Adrenal gland (tissue), 12 donors: ENCODE measurements around the gene ROBO2. TPM values are rescaled to one million over a fixed set of nuclear protein-coding genes. Genes with fewer than 3 reads are reported as not detected.

ENCODE experiments used
- DNase-seq, 7 donors: peaks; one replicate each; pipeline ENCODE4 v3.0.0-alpha.2; 2019 to 2020
- H3K27ac ChIP-seq, 5 donors: fragments of 200-600 bp; sonication (generic) in 4 of 5; 1 replicate in 3 of 5; 2 replicates in 2 of 5; pipeline versions ENCODE4 v1.5.1 to v1.8.0; 2016 to 2020; ENCODE audit warnings: mild to moderate bottlenecking in 1 of 5
- H3K27me3 ChIP-seq: fragments of 200-600 bp; 2 replicates; pipeline ENCODE4 v1.8.0; 2021
- H3K36me3 ChIP-seq, 2 donors: fragments of 200-600 bp; replicated peaks in 1 of 2; 1 replicate in 1 of 2; 2 replicates in 1 of 2; pipeline versions ENCODE4 v1.5.1 to v1.8.0; 2018 to 2022
- H3K4me1 ChIP-seq, 2 donors: fragments of 200-600 bp; replicated peaks in 1 of 2; 1 replicate in 1 of 2; 2 replicates in 1 of 2; pipeline versions ENCODE4 v1.5.1 to v1.8.0; 2018 to 2021
- H3K4me3 ChIP-seq, 4 donors: fragments of 200-600 bp; sonication (generic) in 3 of 4; one replicate each; pipeline ENCODE4 v1.5.1; 2016 to 2018
- H3K9me3 ChIP-seq, 3 donors: fragments of 200-600 bp; sonication (generic) in 1 of 3; replicated peaks in 1 of 3; 1 replicate in 2 of 3; 2 replicates in 1 of 3; pipeline versions ENCODE4 v1.5.1 to v1.8.0; 2016 to 2021
- CTCF ChIP-seq, 6 experiments: fragments of 450-650 bp in 4 of 6; fragments of 200-600 bp in 2 of 6; sonication (generic) in 1 of 6; IDR thresholded peaks; 1 replicate in 5 of 6; 2 replicates in 1 of 6; pipeline versions ENCODE4 v1.5.1 to v1.8.0; 2016 to 2021; ENCODE audit warnings: antibody characterized with exemption in 6 of 6, mild to moderate bottlenecking in 2 of 6, moderate library complexity in 1 of 6
- POLR2A ChIP-seq, 2 donors: fragments of 450-650 bp; IDR thresholded peaks; one replicate each; pipeline ENCODE4 v1.6.1; 2017; ENCODE audit warnings: antibody characterized with exemption in 2 of 2, mild to moderate bottlenecking in 2 of 2, moderate library complexity in 1 of 2
- WGBS, 4 donors: extraction: QIAGEN DNeasy Blood & Tissue Kit in 2 of 4; methylation state at CpG; one replicate each; pipeline versions ENCODE4 v1.1.5 to v1.1.7; 2013 to 2017; 5-methylcytosine and 5-hydroxymethylcytosine counted together
- intact Hi-C, 2 donors: fragments of 100-400 bp; cut with DNase I; formaldehyde crosslinking; loops; one replicate each; pipeline versions ENCODE4 v1.14.1 to v1.15.0; 2022 to 2023
- polyA plus RNA-seq, 3 donors: library from polyadenylated mRNA; stranded (reverse); fragments of 200-250 nt in 2 of 3; fragments of 350-450 nt in 1 of 3; fragmentation: Illumina TruSeq in 1 of 3; extraction: RNeasy Lipid Tissue Mini Kit (QIAGEN cat#74804) in 1 of 3; gene quantifications; one replicate each; pipeline ENCODE4 v1.2.3, GENCODE V29; 2013 to 2014
- total RNA-seq, 9 donors: library from RNA; depleted of rRNA in 4 of 9; stranded (reverse); fragments of >200 nt in 4 of 9; fragments of 120-200 nt in 1 of 9; fragmentation: NEBNext Ultra II Directional in 1 of 9; extraction: Animal tissue kit (Norgen Biotek cat#: 25700) in 1 of 9; gene quantifications; one replicate each; pipeline versions ENCODE4 v1.1.0 to v1.2.4, GENCODE V29; 2013 to 2023
- donor health status: healthy with polysubstance abuse.
- donor health status: Bipolar disorder and iron deficiency.
- donor health status: DM: yes; HTN: yes; CAD: no.
- donor health status: DM: no; HTN: no; CAD: no.
- donor health status: DM: no; HTN: no; CAD: no.
- donor health status: DM: yes; HTN: yes; CAD: no.

Gene ROBO2
- total and polyA plus RNA-seq, 12 donors: 0.30 to 9.9 (median 2.5) TPM; not detected in 1

GRCh38 chr3:77296527-77296926 is 256.6 kb downstream of the ROBO2 start:
- intact Hi-C loops: no loop called here
- no peak overlapping the region for H3K4me3 ChIP-seq
- no peak for DNase-seq
- no peaks in the 10 kb centered on the region for H3K4me1 ChIP-seq
- H3K36me3 ChIP-seq: no peaks in the 10 kb centered on the region
- no peaks in the 10 kb centered on the region for H3K9me3 ChIP-seq
- H3K27ac ChIP-seq: no peak overlapping the region
- no peak for TF ChIP-seq CTCF (IDR thresholded peaks at IDR 0.05)
- TF ChIP-seq POLR2A (IDR thresholded peaks at IDR 0.05): no peak
- H3K27me3 ChIP-seq: no peaks in the 10 kb centered on the region
- 68 to 75% (median 73%) methylated on average over 5 of the region's 5 CpGs for WGBS, 4 donors

GRCh38 chr3:77298417-77298816 is 258.5 kb downstream of the ROBO2 start:
- H3K4me1 ChIP-seq: no peaks in the 10 kb centered on the region
- WGBS, 4 donors: 50 to 64% (median 54%) methylated on average over 1 of the region's 1 CpG
- no peaks in the 10 kb centered on the region for H3K27me3 ChIP-seq
- H3K4me3 ChIP-seq: no peak overlapping the region
- intact Hi-C loops: no loop called here
- no peak for DNase-seq
- no peaks in the 10 kb centered on the region for H3K9me3 ChIP-seq
- TF ChIP-seq POLR2A (IDR thresholded peaks at IDR 0.05): no peak
- no peak for TF ChIP-seq CTCF (IDR thresholded peaks at IDR 0.05)
- H3K27ac ChIP-seq: no peak overlapping the region
- no peaks in the 10 kb centered on the region for H3K36me3 ChIP-seq

GRCh38 chr3:77303955-77304699 is 264.2 kb downstream of the ROBO2 start:
- Histone ChIP-seq H3K4me1 (no peaks in the 10 kb centered on the region), H3K4me3 (no peak overlapping the region), H3K27ac (no peak overlapping the region), H3K27me3 (no peaks in the 10 kb centered on the region), H3K9me3 (no peaks in the 10 kb centered on the region), H3K36me3 (no peaks in the 10 kb centered on the region)
- peak in 1 of 7 donors; percentile 63 for DNase-seq
- intact Hi-C loops: no loop called here
- WGBS, 4 donors: 71 to 82% (median 72%) methylated on average over 12 of the region's 12 CpGs
- no peak for TF ChIP-seq POLR2A (IDR thresholded peaks at IDR 0.05)

- intact Hi-C loops: no loop called here
- Histone ChIP-seq H3K4me3 (no peak overlapping the region), H3K27me3 (no peaks in the 10 kb centered on the region), H3K27ac (no peak overlapping the region), H3K9me3 (no peaks in the 10 kb centered on the region), H3K4me1 (no peaks in the 10 kb centered on the region), H3K36me3 (no peaks in the 10 kb centered on the region)
- 30 to 82% (median 68%) methylated on average over 3 of the region's 3 CpGs for WGBS, 4 donors
- no peak for TF ChIP-seq CTCF (IDR thresholded peaks at IDR 0.05)
- TF ChIP-seq POLR2A (IDR thresholded peaks at IDR 0.05): no peak
- no peak for DNase-seq
These were observed 264.8 kb downstream of the ROBO2 start for GRCh38 chr3:77304700-77305021.

GRCh38 chr3:77309460-77309859 is 269.6 kb downstream of the ROBO2 start:
- Histone ChIP-seq H3K27me3 (no peaks in the 10 kb centered on the region), H3K4me3 (no peak overlapping the region), H3K36me3 (no peaks in the 10 kb centered on the region), H3K4me1 (no peaks in the 10 kb centered on the region), H3K9me3 (no peaks in the 10 kb centered on the region), H3K27ac (no peak overlapping the region)
- intact Hi-C loops: no loop called here
- DNase-seq: no peak
- TF ChIP-seq CTCF (IDR thresholded peaks at IDR 0.05): no peak
- TF ChIP-seq POLR2A (IDR thresholded peaks at IDR 0.05): no peak
